Stimulated activated memory B cell treated with anti-CD40 and anti-IgM and Interleukin-4, amounts not matched to agents 10 μg/mL and 1 μg/mL and 100 μg/mL, for 72 hours (primary cell): ENCODE measurements around the gene ADGRV1.

ENCODE experiments used
- ATAC-seq: fragments of 150-1000 bp; cut with Tn5 transposase; 2 replicates; pipeline ENCODE4 v1.10.0; 2021
- H3K27ac Mint-ChIP-seq: one replicate; pipeline ENCODE4 v1.8.0; 2022; ENCODE audit warnings: mild to moderate bottlenecking, mixed read lengths
- H3K27me3 Mint-ChIP-seq: one replicate; pipeline ENCODE4 v1.8.0; 2022; ENCODE audit warnings: mixed read lengths
- H3K36me3 Mint-ChIP-seq: one replicate; pipeline ENCODE4 v1.8.0; 2022; ENCODE audit warnings: mixed read lengths
- H3K4me1 Mint-ChIP-seq: one replicate; pipeline ENCODE4 v1.8.0; 2022; ENCODE audit warnings: mixed read lengths
- H3K4me3 Mint-ChIP-seq: one replicate; pipeline ENCODE4 v1.8.0; 2022; ENCODE audit warnings: mild to moderate bottlenecking, moderate library complexity, mixed read lengths
- H3K9me3 Mint-ChIP-seq: one replicate; pipeline ENCODE4 v1.8.0; 2022; ENCODE audit warnings: mixed read lengths

Gene ADGRV1

DNA sequence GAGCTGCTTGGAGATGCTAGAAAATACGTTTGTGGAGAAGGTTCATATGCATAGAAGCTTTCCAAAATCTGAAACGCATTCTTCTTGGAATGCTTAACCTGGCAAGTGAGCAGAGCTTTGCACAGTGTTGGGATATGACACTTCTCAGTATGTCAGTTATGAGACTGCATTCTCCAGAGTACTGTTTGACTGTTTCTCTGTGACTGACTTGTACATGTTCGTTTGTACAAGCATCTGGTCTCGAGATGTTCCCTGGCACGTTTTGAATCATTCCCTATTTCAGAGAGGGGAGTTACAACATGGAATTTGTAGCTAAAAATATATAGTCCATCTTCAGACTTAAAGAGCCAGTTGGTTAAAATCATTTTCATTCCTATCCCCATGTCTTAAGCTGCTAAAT lies 552.1 kb downstream of the ADGRV1 start:
- ATAC-seq, result no peak
- no peaks in the 10 kb centered on the region for H3K36me3 Mint-ChIP-seq
- no peak overlapping the region for H3K4me3 Mint-ChIP-seq
- H3K27me3 Mint-ChIP-seq, result peaks cover 18% of the 10 kb centered on the region
- no peaks in the 10 kb centered on the region for H3K9me3 Mint-ChIP-seq
- H3K27ac Mint-ChIP-seq, result no peak overlapping the region
- no peaks in the 10 kb centered on the region for H3K4me1 Mint-ChIP-seq

- H3K27ac Mint-ChIP-seq, result no peak overlapping the region
- no peak overlapping the region for H3K4me3 Mint-ChIP-seq
- peaks cover 17% of the 10 kb centered on the region for H3K27me3 Mint-ChIP-seq
- H3K36me3 Mint-ChIP-seq, result no peaks in the 10 kb centered on the region
- no peak for ATAC-seq
- H3K4me1 Mint-ChIP-seq, result no peaks in the 10 kb centered on the region
- H3K9me3 Mint-ChIP-seq, result no peaks in the 10 kb centered on the region
Observed at GRCh38 chr5:91111473-91112238, 553.1 kb downstream of the ADGRV1 start.

GRCh38 chr5:91114658-91115057 lies 556.1 kb downstream of the ADGRV1 start:
- Mint-ChIP-seq H3K9me3 (no peaks in the 10 kb centered on the region), H3K27me3 (peaks cover 8% of the 10 kb centered on the region), H3K36me3 (no peaks in the 10 kb centered on the region), H3K4me1 (no peaks in the 10 kb centered on the region), H3K4me3 (no peak overlapping the region), H3K27ac (no peak overlapping the region)
- no peak for ATAC-seq

DNA sequence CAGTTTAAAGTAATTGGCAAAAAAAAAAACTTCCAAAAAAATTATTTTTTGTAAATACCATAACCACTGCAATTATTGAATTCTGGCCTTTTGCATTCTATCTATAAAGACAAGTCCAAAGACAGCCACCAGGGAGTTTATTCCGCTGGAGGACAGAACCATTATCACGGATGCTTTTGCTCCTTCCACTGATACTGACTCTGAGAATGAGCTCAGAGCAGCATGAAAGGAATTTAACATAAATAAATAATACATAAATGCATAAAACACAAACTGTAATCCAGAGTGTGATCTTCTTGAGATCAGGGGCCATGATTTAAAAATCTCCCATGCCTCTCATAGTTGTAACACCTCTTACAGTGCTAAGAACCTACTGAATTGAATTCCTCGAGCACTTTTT lies 559.8 kb downstream of the ADGRV1 start:
- Mint-ChIP-seq H3K27me3 (no peaks in the 10 kb centered on the region), H3K4me1 (no peaks in the 10 kb centered on the region), H3K4me3 (no peak overlapping the region), H3K27ac (no peak overlapping the region), H3K9me3 (no peaks in the 10 kb centered on the region), H3K36me3 (no peaks in the 10 kb centered on the region)
- ATAC-seq, result no peak

- no peak overlapping the region for H3K4me3 Mint-ChIP-seq
- H3K27me3 Mint-ChIP-seq, result no peaks in the 10 kb centered on the region
- H3K9me3 Mint-ChIP-seq, result no peaks in the 10 kb centered on the region
- H3K27ac Mint-ChIP-seq, result no peak overlapping the region
- H3K4me1 Mint-ChIP-seq, result no peaks in the 10 kb centered on the region
- ATAC-seq, result no peak
- H3K36me3 Mint-ChIP-seq, result no peaks in the 10 kb centered on the region
Observed at GRCh38 chr5:91118796-91119195, 560.2 kb downstream of the ADGRV1 start.

GRCh38 chr5:91119217-91119616 lies 560.6 kb downstream of the ADGRV1 start:
- H3K4me3 Mint-ChIP-seq, result no peak overlapping the region
- no peaks in the 10 kb centered on the region for H3K9me3 Mint-ChIP-seq
- H3K27me3 Mint-ChIP-seq, result no peaks in the 10 kb centered on the region
- H3K27ac Mint-ChIP-seq, result no peak overlapping the region
- no peaks in the 10 kb centered on the region for H3K36me3 Mint-ChIP-seq
- ATAC-seq, result no peak
- H3K4me1 Mint-ChIP-seq, result no peaks in the 10 kb centered on the region

GRCh38 chr5:91119981-91120850 lies 561.6 kb downstream of the ADGRV1 start:
- Mint-ChIP-seq H3K4me1 (no peaks in the 10 kb centered on the region), H3K36me3 (no peaks in the 10 kb centered on the region), H3K4me3 (no peak overlapping the region), H3K27ac (no peak overlapping the region), H3K9me3 (no peaks in the 10 kb centered on the region), H3K27me3 (no peaks in the 10 kb centered on the region)
- no peak for ATAC-seq

DNA sequence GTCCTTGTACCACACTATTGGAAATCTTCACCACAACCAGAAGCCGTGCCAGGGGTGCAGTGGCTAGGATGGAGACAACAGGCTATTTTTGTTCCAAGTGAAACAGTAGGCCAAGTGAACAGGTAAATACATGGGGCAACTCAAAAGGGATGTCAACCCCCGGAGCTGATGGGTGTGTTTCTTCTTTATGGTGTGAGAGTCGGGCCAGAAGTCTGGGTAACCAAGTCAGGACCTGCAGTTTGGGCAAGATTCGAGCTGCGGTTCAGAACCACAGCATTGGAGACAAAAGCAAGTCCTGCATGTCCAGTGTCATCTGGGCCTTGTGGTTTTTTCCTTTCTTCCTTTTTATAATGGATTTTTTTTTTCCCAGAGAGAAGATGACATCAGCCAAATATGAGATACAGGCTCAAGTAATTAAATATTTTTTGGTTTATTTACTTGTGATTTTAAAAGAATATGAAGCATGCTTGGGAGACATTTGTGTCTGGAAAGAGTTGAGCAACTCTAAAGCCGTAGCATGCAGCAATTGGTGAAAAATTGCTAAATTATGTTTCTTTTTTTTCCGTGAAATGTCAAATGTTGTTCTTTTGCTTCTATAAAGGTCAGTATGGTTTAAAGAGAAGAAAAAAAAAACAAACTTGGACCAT lies 562.9 kb downstream of the ADGRV1 start:
- H3K4me3 Mint-ChIP-seq, result no peak overlapping the region
- H3K4me1 Mint-ChIP-seq, result no peaks in the 10 kb centered on the region
- H3K9me3 Mint-ChIP-seq, result no peaks in the 10 kb centered on the region
- H3K36me3 Mint-ChIP-seq, result no peaks in the 10 kb centered on the region
- ATAC-seq, result no peak
- H3K27ac Mint-ChIP-seq, result no peak overlapping the region
- H3K27me3 Mint-ChIP-seq, result no peaks in the 10 kb centered on the region

GRCh38 chr5:91122651-91123050 lies 564.1 kb downstream of the ADGRV1 start:
- Mint-ChIP-seq H3K27ac (no peak overlapping the region), H3K36me3 (no peaks in the 10 kb centered on the region), H3K9me3 (no peaks in the 10 kb centered on the region), H3K4me1 (no peaks in the 10 kb centered on the region), H3K4me3 (no peak overlapping the region), H3K27me3 (no peaks in the 10 kb centered on the region)
- ATAC-seq, result no peak

- Mint-ChIP-seq H3K36me3 (no peaks in the 10 kb centered on the region), H3K27ac (no peak overlapping the region), H3K4me1 (no peaks in the 10 kb centered on the region), H3K9me3 (no peaks in the 10 kb centered on the region), H3K27me3 (no peaks in the 10 kb centered on the region), H3K4me3 (no peak overlapping the region)
- no peak for ATAC-seq
Observed at GRCh38 chr5:91123291-91123690, 564.7 kb downstream of the ADGRV1 start.

DNA sequence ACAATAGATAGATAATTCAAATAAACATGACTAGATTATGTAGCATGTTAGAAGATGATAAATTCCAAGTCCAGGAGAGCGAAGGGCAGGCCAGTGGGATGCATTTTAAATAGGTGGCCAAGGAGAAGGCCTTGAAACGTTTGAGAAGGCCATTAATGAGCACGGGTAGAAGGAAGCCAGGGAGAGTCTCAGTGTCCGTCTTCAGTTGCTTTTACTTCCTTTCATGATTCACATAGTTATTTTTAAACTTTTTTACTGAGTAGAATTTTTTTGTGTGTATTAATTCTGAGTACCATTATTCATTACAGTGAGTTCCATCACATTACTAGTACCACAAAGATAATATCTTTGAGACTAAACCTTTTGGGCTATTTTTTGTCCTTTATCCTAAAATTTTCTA lies 565.3 kb downstream of the ADGRV1 start:
- no peak for ATAC-seq

DNA sequence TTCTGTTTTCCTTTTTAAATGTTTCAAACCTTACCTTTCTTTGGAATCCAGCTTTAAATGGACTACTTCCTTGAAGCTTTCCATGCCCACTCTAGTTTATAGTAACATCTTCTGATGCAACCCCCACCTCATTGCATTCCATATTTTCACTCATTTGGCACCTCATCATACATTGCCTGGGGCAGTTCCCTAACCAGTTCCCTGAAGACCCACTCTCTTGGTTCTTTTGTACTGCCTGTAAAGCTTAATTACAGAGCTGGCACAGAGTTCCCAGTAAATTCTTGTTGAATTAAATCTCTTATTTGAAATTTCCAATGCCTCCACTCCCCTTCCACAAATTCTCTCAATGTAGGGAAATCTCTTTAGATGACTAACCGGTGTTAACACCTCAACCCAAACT lies 567.3 kb downstream of the ADGRV1 start:
- ATAC-seq, result no peak
- H3K27me3 Mint-ChIP-seq, result no peaks in the 10 kb centered on the region
- H3K27ac Mint-ChIP-seq, result no peak overlapping the region

More for the DNA sequence above, 565.3 kb downstream of the ADGRV1 start:
- no peak overlapping the region for H3K27ac Mint-ChIP-seq
- H3K4me3 Mint-ChIP-seq, result no peak overlapping the region
- no peaks in the 10 kb centered on the region for H3K9me3 Mint-ChIP-seq
- H3K4me1 Mint-ChIP-seq, result no peaks in the 10 kb centered on the region
- H3K36me3 Mint-ChIP-seq, result no peaks in the 10 kb centered on the region
- H3K27me3 Mint-ChIP-seq, result no peaks in the 10 kb centered on the region

DNA sequence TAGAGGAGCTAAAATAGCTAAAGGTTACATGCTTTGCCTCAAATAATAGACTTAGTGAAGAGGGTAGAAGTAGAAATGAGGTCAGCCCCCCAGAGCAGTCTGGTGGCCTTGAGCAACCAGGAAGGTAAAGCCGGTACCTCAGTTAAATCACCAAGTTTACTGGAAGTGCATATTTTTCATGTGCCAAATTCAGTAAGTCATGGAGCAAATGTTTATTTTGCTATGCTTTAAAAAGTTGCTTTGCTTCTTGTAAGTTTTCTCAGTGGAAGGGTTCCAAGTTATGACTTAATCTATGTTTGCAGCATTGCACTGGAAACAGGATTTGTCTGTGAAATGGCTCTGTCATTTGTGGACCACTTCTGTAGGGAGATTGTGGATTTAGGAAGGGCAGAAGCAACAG lies 567.9 kb downstream of the ADGRV1 start:
- Mint-ChIP-seq H3K27me3 (peaks cover 4% of the 10 kb centered on the region), H3K36me3 (no peaks in the 10 kb centered on the region), H3K4me3 (no peak overlapping the region), H3K27ac (no peak overlapping the region), H3K4me1 (no peaks in the 10 kb centered on the region), H3K9me3 (no peaks in the 10 kb centered on the region)
- ATAC-seq, result no peak

More for the DNA sequence above, 567.3 kb downstream of the ADGRV1 start:
- Mint-ChIP-seq H3K36me3 (no peaks in the 10 kb centered on the region), H3K9me3 (no peaks in the 10 kb centered on the region), H3K4me1 (no peaks in the 10 kb centered on the region), H3K4me3 (no peak overlapping the region)

GRCh38 chr5:91126888-91127287 lies 568.3 kb downstream of the ADGRV1 start:
- no peak overlapping the region for H3K4me3 Mint-ChIP-seq
- no peaks in the 10 kb centered on the region for H3K9me3 Mint-ChIP-seq
- ATAC-seq, result no peak
- no peaks in the 10 kb centered on the region for H3K4me1 Mint-ChIP-seq
- H3K27ac Mint-ChIP-seq, result no peak overlapping the region
- peaks cover 8% of the 10 kb centered on the region for H3K27me3 Mint-ChIP-seq
- H3K36me3 Mint-ChIP-seq, result no peaks in the 10 kb centered on the region

GRCh38 chr5:91127456-91128081 lies 569.0 kb downstream of the ADGRV1 start:
- H3K27me3 Mint-ChIP-seq, result peaks cover 9% of the 10 kb centered on the region
- no peak overlapping the region for H3K27ac Mint-ChIP-seq
- no peak overlapping the region for H3K4me3 Mint-ChIP-seq
- no peak for ATAC-seq
- H3K36me3 Mint-ChIP-seq, result no peaks in the 10 kb centered on the region
- peaks cover 3% of the 10 kb centered on the region for H3K4me1 Mint-ChIP-seq
- H3K9me3 Mint-ChIP-seq, result peaks cover under 1% of the 10 kb centered on the region
